Upper lobe of right lung (tissue), 1 donor: ENCODE results near the gene CEMIP2. TPM values are rescaled to one million over a fixed set of nuclear protein-coding genes. Genes with fewer than 3 reads are reported as not detected.
A peak's percentile ranks its signal among the peaks of the same experiment; 100 is the strongest.
"Not testable (repeated sequence)": the region's sequence is repeated elsewhere in the genome, so short reads cannot be mapped to it uniquely, and the experiment has no call there.

ENCODE experiments used
- ATAC-seq: fragments of 200-7000 bp; cut with Tn5 transposase; one replicate; pipeline ENCODE4 v1.9.1; 2020; ENCODE audit warnings: mild to moderate bottlenecking, moderate library complexity
- DNase-seq: peaks from one replicate; pipeline ENCODE4 v3.0.0-alpha.2; 2020
- H3K27ac ChIP-seq: fragments of 200-600 bp; one replicate; pipeline ENCODE4 v1.8.0; 2022
- H3K27me3 ChIP-seq: fragments of 200-600 bp; one replicate; pipeline ENCODE4 v1.8.0; 2022; ENCODE audit warnings: mild to moderate bottlenecking
- H3K36me3 ChIP-seq: fragments of 200-600 bp; one replicate; pipeline ENCODE4 v1.8.0; 2022
- H3K4me1 ChIP-seq: fragments of 200-600 bp; one replicate; pipeline ENCODE4 v1.8.0; 2022
- H3K4me3 ChIP-seq: fragments of 200-600 bp; one replicate; pipeline ENCODE4 v1.8.0; 2022; ENCODE audit warnings: mild to moderate bottlenecking
- H3K9me3 ChIP-seq: fragments of 200-600 bp; one replicate; pipeline ENCODE4 v1.8.0; 2022
- CTCF ChIP-seq: fragments of 200-600 bp; IDR thresholded peaks from one replicate; pipeline ENCODE4 v1.8.0; 2022; ENCODE audit warnings: antibody characterized with exemption
- intact Hi-C: fragments of 100-400 bp; cut with DNase I; formaldehyde crosslinking; loops from one replicate; pipeline ENCODE4 v1.11.0; 2022
- total RNA-seq: library from RNA; stranded (reverse); fragmentation: NEBNext Ultra II Directional; extraction: Animal tissue kit (Norgen Biotek cat#: 25700); gene quantifications from one replicate; pipeline ENCODE4 v1.2.1, GENCODE V29; 2021
- donor health status: DM: no; HTN: yes; CAD: no; lungs with severe emphysema.

Gene CEMIP2
- total RNA-seq, 1 donor from 2014 or later, result 219 TPM

GRCh38 chr9:71694332-71694731, 74.0 kb downstream of the CEMIP2 start:
- Histone ChIP-seq H3K36me3 (peaks cover 93% of the 10 kb centered on the region), H3K4me3 (no peak overlapping the region), H3K9me3 (no peaks in the 10 kb centered on the region), H3K27ac (no peak overlapping the region), H3K27me3 (no peaks in the 10 kb centered on the region), H3K4me1 (no peaks in the 10 kb centered on the region)
- ATAC-seq, result no peak
- intact Hi-C loops, result loop anchor here (10.0 kb wide), 1 partner anchor 90 kb away; no protein-coding TSS in a partner anchor
- TF ChIP-seq CTCF, result no peak
- no peak for DNase-seq

- no peak for TF ChIP-seq CTCF
- Histone ChIP-seq H3K4me3 (no peak overlapping the region), H3K36me3 (peaks cover 93% of the 10 kb centered on the region), H3K27ac (no peak overlapping the region), H3K27me3 (no peaks in the 10 kb centered on the region), H3K9me3 (no peaks in the 10 kb centered on the region), H3K4me1 (no peaks in the 10 kb centered on the region)
- DNase-seq, result no peak
- no peak for ATAC-seq
- intact Hi-C loops, result loop anchor here (10.0 kb wide), 1 partner anchor 89 kb away; no protein-coding TSS in a partner anchor
Measured at GRCh38 chr9:71693607-71694006, 74.7 kb downstream of the CEMIP2 start.

GRCh38 chr9:71692337-71692736, 76.0 kb downstream of the CEMIP2 start:
- DNase-seq, result no peak

GRCh38 chr9:71691576-71691975, 76.7 kb downstream of the CEMIP2 start:
- intact Hi-C loops, result loop anchor here (10.0 kb wide), 1 partner anchor 87 kb away; no protein-coding TSS in a partner anchor
- peaks cover 87% of the 10 kb centered on the region for H3K36me3 ChIP-seq

More at GRCh38 chr9:71692337-71692736, 76.0 kb downstream of the CEMIP2 start:
- Histone ChIP-seq H3K4me1 (no peaks in the 10 kb centered on the region), H3K4me3 (no peak overlapping the region), H3K27me3 (no peaks in the 10 kb centered on the region), H3K9me3 (no peaks in the 10 kb centered on the region), H3K27ac (no peak overlapping the region), H3K36me3 (peaks cover 93% of the 10 kb centered on the region)
- ATAC-seq, result peak; percentile 70
- TF ChIP-seq CTCF, result no peak
- intact Hi-C loops, result loop anchor here (10.0 kb wide), 1 partner anchor 88 kb away; no protein-coding TSS in a partner anchor

GRCh38 chr9:71690689-71691435, 77.5 kb downstream of the CEMIP2 start:
- Histone ChIP-seq H3K27ac (no peak overlapping the region), H3K36me3 (peaks cover 86% of the 10 kb centered on the region)
- intact Hi-C loops, result loop anchor here (10.0 kb wide), 1 partner anchor 86 kb away; no protein-coding TSS in a partner anchor

More at GRCh38 chr9:71691576-71691975, 76.7 kb downstream of the CEMIP2 start:
- DNase-seq, H3K27me3 ChIP-seq, H3K4me3 ChIP-seq, ATAC-seq, H3K4me1 ChIP-seq, H3K9me3 ChIP-seq: not testable (repeated sequence)
- H3K27ac ChIP-seq, result peak overlapping the region; percentile 3

More at GRCh38 chr9:71690689-71691435, 77.5 kb downstream of the CEMIP2 start:
- H3K9me3 ChIP-seq, result no peaks in the 10 kb centered on the region
- no peaks in the 10 kb centered on the region for H3K27me3 ChIP-seq
- DNase-seq, result no peak
- no peak overlapping the region for H3K4me3 ChIP-seq
- TF ChIP-seq CTCF, result no peak
- no peak for ATAC-seq
- no peaks in the 10 kb centered on the region for H3K4me1 ChIP-seq
